Measurements from ENCODE around the gene ITGA5.

DNA sequence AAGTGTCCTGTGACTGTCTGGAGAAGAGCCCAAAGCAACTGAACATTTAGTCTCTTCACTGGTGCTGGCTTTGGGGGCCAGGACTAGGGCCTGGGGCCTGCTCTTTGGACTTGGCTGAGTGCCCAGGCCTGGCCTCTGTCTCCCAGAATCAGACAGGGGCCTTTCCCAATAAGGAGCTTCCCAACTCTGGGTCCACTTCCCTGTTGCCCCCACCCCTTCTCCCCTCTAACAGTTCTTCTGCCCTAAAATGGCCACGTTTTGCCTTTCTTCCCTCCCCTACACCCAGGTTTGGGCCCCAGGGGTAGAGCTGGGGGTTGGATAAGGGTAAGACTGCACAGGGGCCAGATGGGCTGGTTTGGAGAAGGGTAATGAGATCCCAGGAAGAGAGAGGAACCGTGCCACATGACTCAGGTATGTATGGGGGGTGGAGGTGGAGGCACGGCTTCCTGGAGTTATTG lies 10.0 kb upstream of the ITGA5 start:
- TF ChIP-seq, protein P1, sequence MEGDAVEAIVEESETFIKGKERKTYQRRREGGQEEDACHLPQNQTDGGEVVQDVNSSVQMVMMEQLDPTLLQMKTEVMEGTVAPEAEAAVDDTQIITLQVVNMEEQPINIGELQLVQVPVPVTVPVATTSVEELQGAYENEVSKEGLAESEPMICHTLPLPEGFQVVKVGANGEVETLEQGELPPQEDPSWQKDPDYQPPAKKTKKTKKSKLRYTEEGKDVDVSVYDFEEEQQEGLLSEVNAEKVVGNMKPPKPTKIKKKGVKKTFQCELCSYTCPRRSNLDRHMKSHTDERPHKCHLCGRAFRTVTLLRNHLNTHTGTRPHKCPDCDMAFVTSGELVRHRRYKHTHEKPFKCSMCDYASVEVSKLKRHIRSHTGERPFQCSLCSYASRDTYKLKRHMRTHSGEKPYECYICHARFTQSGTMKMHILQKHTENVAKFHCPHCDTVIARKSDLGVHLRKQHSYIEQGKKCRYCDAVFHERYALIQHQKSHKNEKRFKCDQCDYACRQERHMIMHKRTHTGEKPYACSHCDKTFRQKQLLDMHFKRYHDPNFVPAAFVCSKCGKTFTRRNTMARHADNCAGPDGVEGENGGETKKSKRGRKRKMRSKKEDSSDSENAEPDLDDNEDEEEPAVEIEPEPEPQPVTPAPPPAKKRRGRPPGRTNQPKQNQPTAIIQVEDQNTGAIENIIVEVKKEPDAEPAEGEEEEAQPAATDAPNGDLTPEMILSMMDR (IDR thresholded peaks at IDR 0.05): no peak
- TF ChIP-seq POLR2A (IDR thresholded peaks at IDR 0.05): no peak
